H1 (cell line): ENCODE results near the gene PDCD7. TPM values are rescaled to one million over a fixed set of nuclear protein-coding genes. Genes with fewer than 3 reads are reported as not detected.

Source experiments
- CHD1 ChIP-seq: IDR thresholded peaks from 2 replicates; pipeline ENCODE4 v1.6.1; 2012; ENCODE audit warnings: low read depth, low read length, improper control_type of control experiment
- GTF2F1 ChIP-seq: IDR thresholded peaks from 2 replicates; pipeline ENCODE4 v1.6.1; 2012; ENCODE audit warnings: low read depth, low read length, improper control_type of control experiment, borderline replicate concordance
- JUN ChIP-seq: IDR thresholded peaks from 2 replicates; pipeline ENCODE4 v1.6.1; 2011; ENCODE audit warnings: low read depth, mild to moderate bottlenecking, improper control_type of control experiment, low read length
- PHF8 ChIP-seq: fragments of 200-600 bp; sonication (generic); conservative IDR thresholded peaks from 2 replicates; pipeline ENCODE4 v1.7.1; 2012; ENCODE audit warnings: low read depth, mild to moderate bottlenecking, inconsistent platforms, low read length, moderate library complexity
- RFX5 ChIP-seq: IDR thresholded peaks from 2 replicates; pipeline ENCODE4 v1.6.1; 2011; ENCODE audit warnings: low read depth, low read length, improper control_type of control experiment, borderline replicate concordance
- SP4 ChIP-seq: IDR thresholded peaks from 2 replicates; pipeline ENCODE4 v1.6.1; 2012; ENCODE audit warnings: low read length, inconsistent platforms
- polyA plus RNA-seq, 7 experiments: library from polyadenylated mRNA; depleted of rRNA in 3 of 7; stranded (reverse) in 5 of 7; unstranded in 2 of 7; fragments of >200 nt in 5 of 7; fragments of 200-250 nt in 2 of 7; gene quantifications; 1 replicate in 5 of 7; 2 replicates in 1 of 7; 4 replicates in 1 of 7; pipeline versions ENCODE4 v1.2.1 to v1.2.3, GENCODE V29; 2011 to 2013; ENCODE audit warnings: missing spikeins in 2 of 7, mixed read lengths in 2 of 7
- total RNA-seq: library from RNA; stranded (reverse); fragmentation: NEBNext Ultra II Directional; extraction: Animal tissue kit (Norgen Biotek cat#: 25700); gene quantifications from 2 replicates; pipeline ENCODE4 v1.2.1, GENCODE V29; 2021

The PDCD7 gene
- total and polyA plus RNA-seq, 2 of the 8 experiments (the other 6 are each of a cell fraction or from before 2014, with no cell fraction given): 11.5 to 25.6 TPM

DNA sequence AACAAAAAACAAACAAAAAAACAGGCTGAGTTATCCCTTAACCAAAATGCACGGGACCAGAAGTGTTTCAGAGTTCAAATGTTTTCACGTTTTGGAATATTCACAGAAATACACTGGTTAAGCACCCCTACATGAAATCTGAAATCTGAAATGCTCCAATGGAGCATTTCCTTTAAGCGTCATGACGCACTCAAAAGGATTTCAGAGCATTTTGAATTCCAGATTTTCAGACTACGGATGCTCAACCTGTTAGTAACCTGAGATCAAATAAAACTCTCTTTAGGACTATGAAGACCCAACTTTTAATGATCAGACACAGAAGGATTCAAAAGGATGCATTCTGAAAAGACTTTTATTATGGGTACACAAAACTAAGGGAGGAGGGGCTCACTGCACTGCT, 41.9 kb upstream of the PDCD7 start (continued):
- no peak for TF ChIP-seq PHF8
- TF ChIP-seq JUN: no peak
- TF ChIP-seq RFX5: no peak
- TF ChIP-seq GTF2F1: no peak
- TF ChIP-seq CHD1: no peak
- no peak for TF ChIP-seq SP4
